GM23338 (cell line): Measurements from ENCODE around the gene GTPBP8.

Source experiments
- CTCF ChIP-seq, 2 experiments: fragments of 200-600 bp in 1 of 2; sonication (generic) in 1 of 2; conservative IDR thresholded peaks; 2 replicates each; pipeline versions ENCODE4 v1.5.1 to v1.6.1; 2016 to 2017; ENCODE audit warnings: antibody characterized with exemption in 2 of 2, low read depth in 2 of 2, mild to moderate bottlenecking in 2 of 2, moderate library complexity in 1 of 2
- ETS1 ChIP-seq: IDR thresholded peaks from 2 replicates; pipeline ENCODE4 v1.6.1; 2016; ENCODE audit warnings: antibody characterized with exemption
- EZH2 ChIP-seq: fragments of 200-600 bp; sonication (generic); IDR thresholded peaks from one replicate; pipeline ENCODE4 v1.8.0; 2017; ENCODE audit warnings: antibody characterized with exemption, mild to moderate bottlenecking, low read depth; ENCODE audit not compliant: unreplicated experiment
- EZH2phosphoT487 ChIP-seq: fragments of 200-600 bp; sonication (generic); IDR thresholded peaks from one replicate; pipeline ENCODE4 v1.8.1; 2018; ENCODE audit warnings: antibody characterized with exemption; ENCODE audit not compliant: unreplicated experiment
- JUNB ChIP-seq: IDR thresholded peaks from one replicate; pipeline ENCODE4 v1.6.1; 2016; ENCODE audit warnings: antibody characterized with exemption; ENCODE audit not compliant: unreplicated experiment
- POLR2AphosphoS5 ChIP-seq: IDR thresholded peaks from 2 replicates; pipeline ENCODE4 v1.6.1; 2016; ENCODE audit warnings: antibody characterized with exemption, low read depth
- REST ChIP-seq: IDR thresholded peaks from one replicate; pipeline ENCODE4 v1.6.1; 2018; ENCODE audit warnings: antibody characterized with exemption; ENCODE audit not compliant: unreplicated experiment
- ZNF114 ChIP-seq: fragments of 250-450 bp; sonication (Bioruptor Pico); IDR thresholded peaks from 2 replicates; pipeline ENCODE4 v1.5.0; 2020; ENCODE audit warnings: mild to moderate bottlenecking, moderate library complexity

GRCh38 chr3:112948346-112948838 is 42.4 kb upstream of the GTPBP8 start:
- TF ChIP-seq EZH2 (no peak), POLR2AphosphoS5 (no peak), CTCF (conservative IDR thresholded peaks at IDR 0.05; ENCODE audit: low read depth in 2 of 2) (no peak), ZNF114 (CRISPR knock-in tag) (no peak), REST (no peak), ETS1 (no peak), EZH2phosphoT487 (no peak), JUNB (no peak)
